ENCODE data around the gene OR52A1. TPM values are rescaled to one million over a fixed set of nuclear protein-coding genes. Genes with fewer than 3 reads are reported as not detected.

Gene OR52A1
- total and polyA plus RNA-seq, 2 of the 4 experiments (the other 2 are of a cell fraction) = not detected

DNA sequence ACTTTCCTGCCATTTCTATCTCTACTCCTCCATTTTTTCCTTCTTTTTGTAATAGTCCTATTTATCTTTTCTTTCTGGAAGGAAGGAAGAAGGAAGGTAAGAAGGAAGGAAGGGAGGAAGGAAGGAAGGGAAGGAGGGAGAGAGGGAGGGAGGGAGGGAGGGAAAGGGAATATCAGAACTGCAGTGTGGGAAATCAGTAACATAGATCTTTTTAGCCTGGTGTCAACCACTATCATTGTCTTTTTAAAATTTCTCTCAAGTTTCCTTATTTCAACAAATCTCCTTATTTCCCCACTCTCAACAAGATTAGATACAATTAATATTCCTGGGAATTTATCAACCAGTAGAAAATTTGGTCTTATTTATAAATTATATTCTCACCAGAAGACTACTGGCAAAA is 51.5 kb downstream of the OR52A1 start:
- DNase-seq (no peak), ATAC-seq (ENCODE audit: low read depth) (no peak)
- TF ChIP-seq RAD21 (IDR thresholded peaks at IDR 0.05; ENCODE audit: low read length) (no peak), RFX5 (IDR thresholded peaks at IDR 0.05; ENCODE audit: low read depth, low read length) (no peak), CEBPB (IDR thresholded peaks at IDR 0.05; ENCODE audit: low read depth, low read length) (no peak), FOS (IDR thresholded peaks at IDR 0.05; ENCODE audit: low read depth, low read length) (no peak)
- TF ChIP-seq, protein P1, sequence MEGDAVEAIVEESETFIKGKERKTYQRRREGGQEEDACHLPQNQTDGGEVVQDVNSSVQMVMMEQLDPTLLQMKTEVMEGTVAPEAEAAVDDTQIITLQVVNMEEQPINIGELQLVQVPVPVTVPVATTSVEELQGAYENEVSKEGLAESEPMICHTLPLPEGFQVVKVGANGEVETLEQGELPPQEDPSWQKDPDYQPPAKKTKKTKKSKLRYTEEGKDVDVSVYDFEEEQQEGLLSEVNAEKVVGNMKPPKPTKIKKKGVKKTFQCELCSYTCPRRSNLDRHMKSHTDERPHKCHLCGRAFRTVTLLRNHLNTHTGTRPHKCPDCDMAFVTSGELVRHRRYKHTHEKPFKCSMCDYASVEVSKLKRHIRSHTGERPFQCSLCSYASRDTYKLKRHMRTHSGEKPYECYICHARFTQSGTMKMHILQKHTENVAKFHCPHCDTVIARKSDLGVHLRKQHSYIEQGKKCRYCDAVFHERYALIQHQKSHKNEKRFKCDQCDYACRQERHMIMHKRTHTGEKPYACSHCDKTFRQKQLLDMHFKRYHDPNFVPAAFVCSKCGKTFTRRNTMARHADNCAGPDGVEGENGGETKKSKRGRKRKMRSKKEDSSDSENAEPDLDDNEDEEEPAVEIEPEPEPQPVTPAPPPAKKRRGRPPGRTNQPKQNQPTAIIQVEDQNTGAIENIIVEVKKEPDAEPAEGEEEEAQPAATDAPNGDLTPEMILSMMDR (conservative IDR thresholded peaks at IDR 0.05; ENCODE audit: low read depth, low read length) = no peak
- H3K27me3 ChIP-seq (ENCODE audit: control insufficient read depth, insufficient read depth, low read length) = 0 out of 2 replicates have a peak, but pooled peaks cover 2% of the 10 kb centered on the region
- no peak overlapping the region for H2BK5ac ChIP-seq (ENCODE audit: low read depth, low read length, poor library complexity, severe bottlenecking)
- no peak overlapping the region for H4K8ac ChIP-seq (ENCODE audit: low read depth in 2 of 2, low read length in 2 of 2)
- ChIA-PET CTCF (interaction anchor here (0.6 kb wide), 1 partner anchor 20 kb away, joined by 3 read pairs; no protein-coding TSS in a partner anchor), POLR2A (ENCODE audit: unreplicated experiment) (no interaction called here)
- dilution Hi-C loops (cut with HindIII; ENCODE audit: low sequenced_read_pairs, unreplicated experiment) (no loop called here), in situ Hi-C loops (cut with MboI; ENCODE audit: low sequenced_read_pairs) (no loop called here), intact Hi-C loops (cut with micrococcal nuclease) (no loop called here)
- no peak overlapping the region for H2BK20ac ChIP-seq (ENCODE audit: low read depth, low read length)
- no peak overlapping the region for H4K91ac ChIP-seq (ENCODE audit: insufficient read depth, low read depth, low read length)
- H4K5ac ChIP-seq (ENCODE audit: low read depth, low read length) = no peak overlapping the region
- no peak overlapping the region for H3K4me3 ChIP-seq (ENCODE audit: insufficient read depth, low read depth, low read length)
- no peak overlapping the region for H2AK9ac ChIP-seq (replicated peaks; ENCODE audit: low read depth, low read length, poor library complexity)
- no peak overlapping the region for H2BK120ac ChIP-seq (ENCODE audit: low read depth, low read length)
- no peak overlapping the region for H3K14ac ChIP-seq (replicated peaks; ENCODE audit: low read depth, low read length)
- H2AK5ac ChIP-seq (ENCODE audit: low read depth, low read length) = no peak overlapping the region
- no peak overlapping the region for H3K9ac ChIP-seq (ENCODE audit: low read depth, low read length)
- no peak overlapping the region for H3K23ac ChIP-seq (ENCODE audit: low read depth, low read length)
- H3K4me2 ChIP-seq (ENCODE audit: low read depth, low read length) = no peak overlapping the region
- H3K4me1 ChIP-seq (ENCODE audit: control insufficient read depth, insufficient read depth, low read length) = no peaks in the 10 kb centered on the region
- no peak overlapping the region for H2AFZ ChIP-seq (replicated peaks; ENCODE audit: low read length, poor library complexity)
- no peaks in the 10 kb centered on the region for H3K9me1 ChIP-seq (ENCODE audit: insufficient read depth, low read length)
- no peak overlapping the region for H3K27ac ChIP-seq (ENCODE audit: insufficient read depth, low read length)
- H3K56ac ChIP-seq (ENCODE audit: extremely low read depth, insufficient read depth, low read length) = no peak overlapping the region
- H3K4ac ChIP-seq (ENCODE audit: low read depth, low read length) = no peak overlapping the region
- no peaks in the 10 kb centered on the region for H4K20me1 ChIP-seq (ENCODE audit: insufficient read depth, low read length)
- no peaks in the 10 kb centered on the region for H3K9me3 ChIP-seq (ENCODE audit: control insufficient read depth, insufficient read depth, low read length)
- no peaks in the 10 kb centered on the region for H3K79me1 ChIP-seq (ENCODE audit: low read depth in 1 of 2, low read length in 2 of 2)
- BruUV-seq (replicated peaks) = no TSS peak
- H2BK15ac ChIP-seq (ENCODE audit: low read depth, low read length) = no peak overlapping the region
- no peak overlapping the region for H3K18ac ChIP-seq (ENCODE audit: low read depth, low read length)
- no peaks in the 10 kb centered on the region for H3K36me3 ChIP-seq (ENCODE audit: control insufficient read depth, insufficient read depth, low read length)
